K562 (cell line): ENCODE measurements around the gene CECR2. TPM values are rescaled to one million over a fixed set of nuclear protein-coding genes. Genes with fewer than 3 reads are reported as not detected.
A peak's percentile ranks its signal among the peaks of the same experiment; 100 is the strongest.

ENCODE experiments used
- ATAC-seq: fragments of 200-7000 bp; cut with Tn5 transposase; 3 replicates; pipeline ENCODE4 v1.9.1; 2020; ENCODE audit warnings: moderate library complexity
- BruUV-seq: library from RNA; stranded (reverse); fragments of 400-500 nt; replicated peaks from 2 replicates; lab custom pipeline; 2021; lab: Mats Ljungman, UMichigan
- CTCF ChIA-PET: fragments of 300-600 bp; formaldehyde crosslinking; extraction: SDS; loops from one replicate; lab custom pipeline; 2021; ENCODE audit warnings: low intra/inter-chr PET ratio; lab: Yijun Ruan, JAX
- POLR2A ChIA-PET: fragments of 300-600, 350-650 bp; sonication (Branson Sonifier 250); formaldehyde crosslinking; extraction: SDS; loops from one replicate; lab custom pipeline; 2021; ENCODE audit warnings: antibody characterized with exemption, inconsistent platforms; lab: Yijun Ruan, JAX
- DNase-seq, 4 experiments: peaks; one replicate each; pipeline versions ENCODE4 v3.0.0 to v3.0.0-alpha.2; 2011 to 2018; ENCODE audit warnings: low spot score in 3 of 4, mixed read lengths in 3 of 4; ENCODE audit errors: extremely low read depth in 1 of 4
- FAIRE-seq: peaks from 2 replicates; lab custom pipeline; 2011; peaks lifted over from hg19 to GRCh38; lab: Jason Lieb, UNC
- H2AFZ ChIP-seq: 2 replicates; pipeline ENCODE4 v1.6.0; 2011; ENCODE audit warnings: low read depth, low read length, control low read depth, inconsistent platforms
- H3K27ac ChIP-seq: fragments of 200-600 bp; 3 replicates; pipeline ENCODE4 v1.8.0; 2011; ENCODE audit warnings: low read depth, mild to moderate bottlenecking, control low read depth, inconsistent platforms, low read length, moderate library complexity, mixed read lengths; ENCODE audit errors: extremely low read depth
- H3K27me3 ChIP-seq, 2 experiments: fragments of 300-600 bp in 1 of 2; 2 replicates in 1 of 2; 3 replicates in 1 of 2; pipeline versions ENCODE4 v1.6.0 to v1.8.0; 2011; ENCODE audit warnings: inconsistent platforms in 2 of 2, low read length in 2 of 2, mild to moderate bottlenecking in 1 of 2, mixed read lengths in 1 of 2, moderate library complexity in 1 of 2; ENCODE audit not compliant: control insufficient read depth in 2 of 2, insufficient read depth in 2 of 2
- H3K36me3 ChIP-seq: fragments of 300-600 bp; 3 replicates; pipeline ENCODE4 v1.8.0; 2011; ENCODE audit warnings: mild to moderate bottlenecking, low read length, inconsistent platforms; ENCODE audit not compliant: control insufficient read depth, insufficient read depth
- H3K4me1 ChIP-seq, 2 experiments: fragments of 200-600 bp in 1 of 2; replicated peaks in 1 of 2; 2 replicates in 1 of 2; 3 replicates in 1 of 2; pipeline versions ENCODE4 v1.5.1 to v1.8.0; 2011; ENCODE audit warnings: inconsistent platforms in 2 of 2, low read length in 2 of 2, mild to moderate bottlenecking in 1 of 2, mixed read lengths in 1 of 2, moderate library complexity in 1 of 2; ENCODE audit not compliant: control insufficient read depth in 2 of 2, insufficient read depth in 2 of 2
- H3K4me2 ChIP-seq: 2 replicates; pipeline ENCODE4 v1.6.1; 2011; ENCODE audit warnings: low read length, control low read depth, inconsistent platforms, mixed read lengths; ENCODE audit not compliant: insufficient read depth
- H3K4me3 ChIP-seq: fragments of 200-600 bp; sonication (generic), shearing (Covaris generic); 2 replicates; pipeline ENCODE4 v1.5.1; 2016; ENCODE audit warnings: control low read depth, inconsistent platforms
- H3K79me2 ChIP-seq: fragments of 200-600 bp; 3 replicates; pipeline ENCODE4 v1.8.0; 2011; ENCODE audit warnings: low read length, inconsistent platforms; ENCODE audit not compliant: control insufficient read depth, insufficient read depth
- H3K9ac ChIP-seq, 2 experiments: 2 replicates each; pipeline versions ENCODE4 v1.6.0 to v1.6.1; 2011; ENCODE audit warnings: low read depth in 2 of 2, low read length in 2 of 2, control low read depth in 1 of 2, inconsistent platforms in 1 of 2, mild to moderate bottlenecking in 1 of 2, mixed read lengths in 1 of 2; ENCODE audit not compliant: insufficient read depth in 1 of 2
- H3K9me1 ChIP-seq: one replicate; pipeline ENCODE4 v1.6.0; 2011; ENCODE audit warnings: inconsistent platforms, mild to moderate bottlenecking, low read length, moderate library complexity; ENCODE audit not compliant: control insufficient read depth, insufficient read depth
- H3K9me3 ChIP-seq: replicated peaks from 2 replicates; pipeline ENCODE4 v1.5.1; 2011; ENCODE audit warnings: low read depth, low read length, inconsistent platforms; ENCODE audit not compliant: control insufficient read depth, insufficient read depth
- H4K20me1 ChIP-seq: replicated peaks from 2 replicates; pipeline ENCODE4 v1.6.1; 2011; ENCODE audit warnings: low read length, inconsistent platforms, mixed read lengths; ENCODE audit not compliant: control insufficient read depth, insufficient read depth
- C11orf30 ChIP-seq: fragments of 450-650 bp; IDR thresholded peaks from 2 replicates; pipeline ENCODE4 v1.6.1; 2016; ENCODE audit warnings: low read depth, mild to moderate bottlenecking
- DPF2 ChIP-seq: fragments of 450-650 bp; IDR thresholded peaks from 2 replicates; pipeline ENCODE4 v1.6.1; 2016
- ETV1 ChIP-seq: fragments of 450-650 bp; conservative IDR thresholded peaks from 2 replicates; pipeline ENCODE4 v1.6.1; 2016; ENCODE audit warnings: missing genetic modification characterization, control low read depth, low read depth, missing compliant biosample characterization
- GABPA ChIP-seq: fragments of 200-800 bp; sonication (Bioruptor generic); conservative IDR thresholded peaks from 2 replicates; pipeline ENCODE4 v1.6.1; 2016; ENCODE audit warnings: low read depth, missing genetic modification characterization, missing compliant biosample characterization
- GATAD2A ChIP-seq: fragments of 450-650 bp; IDR thresholded peaks from 2 replicates; pipeline ENCODE4 v1.6.1; 2017
- MAFF ChIP-seq: IDR thresholded peaks from 2 replicates; pipeline ENCODE4 v1.6.1; 2012; ENCODE audit warnings: low read length, improper control_type of control experiment
- MAFG ChIP-seq: fragments of 450-650 bp; conservative IDR thresholded peaks from 2 replicates; pipeline ENCODE4 v1.6.1; 2016; ENCODE audit warnings: missing genetic modification characterization, missing compliant biosample characterization
- MAFK ChIP-seq: IDR thresholded peaks from 2 replicates; pipeline ENCODE4 v1.6.1; 2011; ENCODE audit warnings: low read length, improper control_type of control experiment
- NCOA4 ChIP-seq: fragments of 450-650 bp; IDR thresholded peaks from 2 replicates; pipeline ENCODE4 v1.6.1; 2018; ENCODE audit warnings: mild to moderate bottlenecking; ENCODE audit not compliant: partially characterized antibody
- NFE2 ChIP-seq: IDR thresholded peaks from 2 replicates; pipeline ENCODE4 v1.6.1; 2014; ENCODE audit warnings: antibody characterized with exemption, low read depth
- POLR2H ChIP-seq: IDR thresholded peaks from 2 replicates; pipeline ENCODE4 v1.6.1; 2016; ENCODE audit warnings: missing genetic modification characterization, low read depth, mild to moderate bottlenecking, control low read depth, missing compliant biosample characterization, moderate library complexity
- PRDM10 ChIP-seq: fragments of 450-650 bp; IDR thresholded peaks from 2 replicates; pipeline ENCODE4 v1.6.1; 2018; ENCODE audit not compliant: partially characterized antibody
- TEAD1 ChIP-seq, 2 experiments: fragments of 450-650 bp in 1 of 2; sonication (generic) in 1 of 2; formaldehyde crosslinking; IDR thresholded peaks; 2 replicates each; pipeline versions ENCODE4 v1.4.0 to v1.8.0; 2020 to 2022; ENCODE audit warnings: mild to moderate bottlenecking in 2 of 2, missing genetic modification reagents in 1 of 2
- ZNF134 ChIP-seq: fragments of 250-450 bp; sonication (Bioruptor Pico); conservative IDR thresholded peaks from 2 replicates; pipeline ENCODE4 v1.4.0; 2020
- ZNF184 ChIP-seq: sonication (generic); formaldehyde crosslinking; IDR thresholded peaks from 2 replicates; pipeline ENCODE4 v1.5.0; 2020; ENCODE audit warnings: missing genetic modification reagents
- ZNF316 ChIP-seq: fragments of 450-650 bp; IDR thresholded peaks from 2 replicates; pipeline ENCODE4 v1.6.1; 2016
- ZNF584 ChIP-seq: fragments of 200-800 bp; sonication (Bioruptor generic); IDR thresholded peaks from 2 replicates; pipeline ENCODE4 v1.6.1; 2016; ENCODE audit warnings: low read depth, mild to moderate bottlenecking, missing genetic modification characterization, missing compliant biosample characterization
- WGBS: fragments of 100-300 bp; shearing (Covaris generic); methylation state at CpG from one replicate; pipeline ENCODE4 v1.1.6; 2016; ENCODE audit warnings: low coverage, mixed read lengths; ENCODE audit not compliant: insufficient coverage; ENCODE audit errors: missing lambda C conversion rate; 5-methylcytosine and 5-hydroxymethylcytosine counted together
- in situ Hi-C: fragments of 300-500 bp; cut with MboI; formaldehyde crosslinking; loops from 4 replicates; pipeline ENCODE4 v1.15.0; 2018; ENCODE audit warnings: inconsistent platforms, mixed read lengths
- intact Hi-C: fragments of 100-400 bp; cut with micrococcal nuclease; formaldehyde crosslinking; loops from 2 replicates; pipeline ENCODE4 v1.14.2; 2022
- polyA plus RNA-seq, 8 experiments: library from polyadenylated mRNA; depleted of rRNA in 4 of 8; stranded (reverse) in 5 of 8; unstranded in 3 of 8; fragments of >200 nt; fragmentation: Nextera tagmentation in 2 of 8; fragmentation: Illumina TruSeq in 1 of 8; extraction: Ambion mirVana in 2 of 8; extraction: Trizol in 1 of 8; gene quantifications; 2 replicates each; pipeline versions ENCODE4 v1.2.1 to v1.2.3, GENCODE V29; 2011 to 2014; ENCODE audit warnings: inconsistent platforms in 1 of 8, missing spikeins in 1 of 8
- total RNA-seq, 7 experiments: library from RNA; depleted of rRNA in 6 of 7; stranded (reverse); fragments of >200 nt in 6 of 7; fragmentation: Illumina TruSeq in 2 of 7; extraction: Trizol in 2 of 7; gene quantifications; 2 replicates each; pipeline versions ENCODE4 v1.2.1 to v1.2.3, GENCODE V29; 2011 to 2021; ENCODE audit warnings: low replicate concordance in 1 of 7

CECR2 gene
- total and polyA plus RNA-seq, 9 of the 15 experiments (the other 6 are each of a cell fraction or from before 2014, with no cell fraction given) = 0.01 to 1.00 (median 0.27) TPM

- peak; percentile 73 for FAIRE-seq
- intact Hi-C loops (no loop called here), in situ Hi-C loops (no loop called here)
Observed at GRCh38 chr22:17576470-17576869, 207.2 kb downstream of the CECR2 start.

More at GRCh38 chr22:17576470-17576869, 207.2 kb downstream of the CECR2 start:
- peaks cover 9 to 20% of the 10 kb centered on the region in 2 experiments; a peak in 4 of 5 replicates for H3K4me1 ChIP-seq
- DNase-seq (peak in 2 of 4 experiments; percentile 31 to 32), ATAC-seq (peak; percentile 65)
- no peak overlapping the region for H3K4me2 ChIP-seq
- H3K4me3 ChIP-seq = no peak overlapping the region
- no TSS peak for BruUV-seq
- no peaks in the 10 kb centered on the region for H3K79me2 ChIP-seq
- H3K9ac ChIP-seq = no peak overlapping the region
- H3K27ac ChIP-seq = no peak overlapping the region
- H3K36me3 ChIP-seq = no peaks in the 10 kb centered on the region
- H3K27me3 ChIP-seq = peaks cover 18 to 32% of the 10 kb centered on the region in 2 experiments
- no peaks in the 10 kb centered on the region for H3K9me1 ChIP-seq
- H4K20me1 ChIP-seq = 0 out of 2 replicates have a peak, but pooled peaks cover 8% of the 10 kb centered on the region
- no peaks in the 10 kb centered on the region for H3K9me3 ChIP-seq
- CTCF ChIA-PET = no interaction called here
- TF ChIP-seq GATAD2A (no peak), GABPA (tag) (0 out of 2 replicates have a peak, but pooled peaks have one; percentile 23), ZNF316 (peak; percentile 38), C11orf30 (peak; percentile 35; the same call in 1 of the 2 replicates), MAFG (tag) (peak; percentile 50), MAFF (peak; percentile 13; the same call in 1 of the 2 replicates), PRDM10 (peak; percentile 67), NFE2 (peak; percentile 73), ZNF134 (CRISPR knock-in tag) (no peak), NCOA4 (no peak), POLR2H (tag) (no peak), DPF2 (0 out of 2 replicates have a peak, but pooled peaks have one; percentile 24), MAFK (peak; percentile 35; the same call in 1 of the 2 replicates), ZNF184 (CRISPR knock-in tag) (peak; percentile 87), TEAD1 (CRISPR knock-in tag; IDR thresholded peaks at IDR 0.05) (0 out of 4 replicates have a peak, but pooled peaks of 1 of the 2 experiments have one; percentile 34), ETV1 (peak; percentile 56), ZNF584 (CRISPR knock-in tag) (0 out of 2 replicates have a peak, but pooled peaks have one; percentile 43)
- TF ChIP-seq, all 486 proteins: peak for 13
- peak overlapping the region; percentile 54 for H2AFZ ChIP-seq
- 39% methylated on average over 6 of the region's 6 CpGs for WGBS
- POLR2A ChIA-PET = interaction anchor here (1.5 kb wide), 1 partner anchor 15 kb away, joined by 6 read pairs; no protein-coding TSS in a partner anchor
